Hepatocyte (in vitro differentiated cells): Measurements from ENCODE around the gene ENPP5.

Source experiments
- EZH2 ChIP-seq: fragments of 200-600 bp; sonication (generic); IDR thresholded peaks from 2 replicates; pipeline ENCODE4 v1.6.1; 2016; ENCODE audit warnings: antibody characterized with exemption, mild to moderate bottlenecking, borderline replicate concordance
- EZH2phosphoT487 ChIP-seq: fragments of 200-600 bp; sonication (generic); IDR thresholded peaks from one replicate; pipeline ENCODE4 v1.6.1; 2018; ENCODE audit warnings: antibody characterized with exemption, mild to moderate bottlenecking, low read depth, moderate library complexity; ENCODE audit not compliant: unreplicated experiment, severe bottlenecking
- TF ChIP-seq, protein P1 (sequence below): fragments of 200-600 bp; sonication (generic); IDR thresholded peaks from 2 replicates; pipeline ENCODE4 v1.5.1; 2016; ENCODE audit warnings: antibody characterized with exemption, mild to moderate bottlenecking; ENCODE audit not compliant: poor library complexity

DNA sequence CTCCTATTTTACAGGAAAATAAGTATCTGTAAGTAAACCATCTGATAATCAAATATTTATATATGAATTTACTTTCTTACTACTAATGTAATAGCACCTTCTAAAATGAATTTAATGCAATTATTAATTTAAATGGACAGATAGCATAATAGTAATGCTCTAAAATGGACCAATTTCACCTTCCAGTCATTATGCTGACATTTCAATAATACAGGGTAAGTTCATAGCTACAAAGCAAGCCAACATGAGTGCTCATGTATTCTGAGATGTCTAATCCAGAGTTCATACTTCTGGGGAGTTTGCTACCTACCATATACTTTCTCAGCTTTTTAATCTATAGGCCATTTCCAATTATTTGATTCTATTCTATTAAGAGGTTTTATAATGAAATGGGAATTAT lies 11.6 kb downstream of the ENPP5 start:
- TF ChIP-seq, protein P1, sequence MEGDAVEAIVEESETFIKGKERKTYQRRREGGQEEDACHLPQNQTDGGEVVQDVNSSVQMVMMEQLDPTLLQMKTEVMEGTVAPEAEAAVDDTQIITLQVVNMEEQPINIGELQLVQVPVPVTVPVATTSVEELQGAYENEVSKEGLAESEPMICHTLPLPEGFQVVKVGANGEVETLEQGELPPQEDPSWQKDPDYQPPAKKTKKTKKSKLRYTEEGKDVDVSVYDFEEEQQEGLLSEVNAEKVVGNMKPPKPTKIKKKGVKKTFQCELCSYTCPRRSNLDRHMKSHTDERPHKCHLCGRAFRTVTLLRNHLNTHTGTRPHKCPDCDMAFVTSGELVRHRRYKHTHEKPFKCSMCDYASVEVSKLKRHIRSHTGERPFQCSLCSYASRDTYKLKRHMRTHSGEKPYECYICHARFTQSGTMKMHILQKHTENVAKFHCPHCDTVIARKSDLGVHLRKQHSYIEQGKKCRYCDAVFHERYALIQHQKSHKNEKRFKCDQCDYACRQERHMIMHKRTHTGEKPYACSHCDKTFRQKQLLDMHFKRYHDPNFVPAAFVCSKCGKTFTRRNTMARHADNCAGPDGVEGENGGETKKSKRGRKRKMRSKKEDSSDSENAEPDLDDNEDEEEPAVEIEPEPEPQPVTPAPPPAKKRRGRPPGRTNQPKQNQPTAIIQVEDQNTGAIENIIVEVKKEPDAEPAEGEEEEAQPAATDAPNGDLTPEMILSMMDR: no peak
- TF ChIP-seq EZH2phosphoT487: no peak
- no peak for TF ChIP-seq EZH2
